Measurements from ENCODE around the gene ABI2.

The ABI2 gene

DNA sequence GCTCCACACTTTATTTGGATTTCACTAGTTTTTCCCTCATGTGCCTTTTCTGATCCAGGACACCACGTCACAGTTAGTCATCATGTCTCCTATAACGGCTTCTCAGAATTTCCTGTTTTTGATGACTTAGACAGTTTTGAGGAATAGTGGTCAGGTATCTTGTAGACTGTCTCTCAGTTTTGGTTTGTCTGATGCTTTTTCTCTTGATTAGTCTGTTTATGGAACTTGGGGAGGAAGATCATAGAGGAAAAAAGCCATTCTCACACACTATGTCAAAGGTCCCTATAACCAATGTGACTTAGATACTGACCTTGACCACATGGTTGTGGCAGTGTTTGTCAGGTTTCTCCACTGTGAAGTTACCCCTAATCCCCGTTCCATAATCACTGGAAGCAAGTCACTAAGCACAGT is 117.9 kb downstream of the ABI2 start:
- Histone ChIP-seq H3K4me3 (ENCODE audit: low read length) (no peak overlapping the region), H3K4me1 (ENCODE audit: low read length) (peaks cover 15% of the 10 kb centered on the region), H2AFZ (ENCODE audit: low read length) (no peak overlapping the region), H3K36me3 (replicated peaks; ENCODE audit: insufficient read depth, low read length) (no peaks in the 10 kb centered on the region), H3K4me2 (ENCODE audit: low read depth, low read length) (peak overlapping the region; percentile 30; the same call in 1 of the 2 replicates), H3K27me3 (replicated peaks; ENCODE audit: insufficient read depth, low read length) (no peaks in the 10 kb centered on the region), H3F3A (ENCODE audit: insufficient read depth, low read length) (peaks cover 7% of the 10 kb centered on the region; the same call in 1 of the 2 replicates), H3K79me2 (ENCODE audit: low read length) (no peaks in the 10 kb centered on the region), H4K20me1 (ENCODE audit: insufficient read depth, low read length) (no peaks in the 10 kb centered on the region), H3K9ac (ENCODE audit: low read length) (peak overlapping the region; percentile 18; the same call in 1 of the 2 replicates), H3K9me3 (replicated peaks; ENCODE audit: insufficient read depth, low read length) (no peaks in the 10 kb centered on the region), H3K27ac (ENCODE audit: low read length) (peak overlapping the region; percentile 70), H3K9me2 (replicated peaks; ENCODE audit: insufficient read depth, low read length) (no peaks in the 10 kb centered on the region)
- TF ChIP-seq, protein P1, sequence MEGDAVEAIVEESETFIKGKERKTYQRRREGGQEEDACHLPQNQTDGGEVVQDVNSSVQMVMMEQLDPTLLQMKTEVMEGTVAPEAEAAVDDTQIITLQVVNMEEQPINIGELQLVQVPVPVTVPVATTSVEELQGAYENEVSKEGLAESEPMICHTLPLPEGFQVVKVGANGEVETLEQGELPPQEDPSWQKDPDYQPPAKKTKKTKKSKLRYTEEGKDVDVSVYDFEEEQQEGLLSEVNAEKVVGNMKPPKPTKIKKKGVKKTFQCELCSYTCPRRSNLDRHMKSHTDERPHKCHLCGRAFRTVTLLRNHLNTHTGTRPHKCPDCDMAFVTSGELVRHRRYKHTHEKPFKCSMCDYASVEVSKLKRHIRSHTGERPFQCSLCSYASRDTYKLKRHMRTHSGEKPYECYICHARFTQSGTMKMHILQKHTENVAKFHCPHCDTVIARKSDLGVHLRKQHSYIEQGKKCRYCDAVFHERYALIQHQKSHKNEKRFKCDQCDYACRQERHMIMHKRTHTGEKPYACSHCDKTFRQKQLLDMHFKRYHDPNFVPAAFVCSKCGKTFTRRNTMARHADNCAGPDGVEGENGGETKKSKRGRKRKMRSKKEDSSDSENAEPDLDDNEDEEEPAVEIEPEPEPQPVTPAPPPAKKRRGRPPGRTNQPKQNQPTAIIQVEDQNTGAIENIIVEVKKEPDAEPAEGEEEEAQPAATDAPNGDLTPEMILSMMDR (IDR thresholded peaks at IDR 0.05; ENCODE audit: low read length): no peak
- peak; percentile 55 for DNase-seq

- Histone ChIP-seq H3K4me2 (ENCODE audit: low read depth, low read length) (no peak overlapping the region), H4K20me1 (ENCODE audit: insufficient read depth, low read length) (no peaks in the 10 kb centered on the region), H3K79me2 (ENCODE audit: low read length) (no peaks in the 10 kb centered on the region), H2AFZ (ENCODE audit: low read length) (no peak overlapping the region), H3K4me3 (ENCODE audit: low read length) (no peak overlapping the region), H3K36me3 (replicated peaks; ENCODE audit: insufficient read depth, low read length) (no peaks in the 10 kb centered on the region), H3K27me3 (replicated peaks; ENCODE audit: insufficient read depth, low read length) (no peaks in the 10 kb centered on the region), H3K27ac (ENCODE audit: low read length) (peak overlapping the region; percentile 70; the same call in 1 of the 2 replicates), H3F3A (ENCODE audit: insufficient read depth, low read length) (peaks cover 7% of the 10 kb centered on the region; the same call in 1 of the 2 replicates), H3K9me3 (replicated peaks; ENCODE audit: insufficient read depth, low read length) (no peaks in the 10 kb centered on the region), H3K9ac (ENCODE audit: low read length) (no peak overlapping the region), H3K9me2 (replicated peaks; ENCODE audit: insufficient read depth, low read length) (no peaks in the 10 kb centered on the region), H3K4me1 (ENCODE audit: low read length) (peaks cover 15% of the 10 kb centered on the region)
- DNase-seq: no peak
- TF ChIP-seq, protein P1 (IDR thresholded peaks at IDR 0.05; ENCODE audit: low read length): no peak
- TF ChIP-seq EZH2phosphoT487 (IDR thresholded peaks at IDR 0.05; ENCODE audit: low read length) (no peak), EZH2 (optimal IDR thresholded peaks at IDR 0.05; ENCODE audit: low read depth, low read length) (no peak)
These were observed 118.6 kb downstream of the ABI2 start for GRCh38 chr2:203446780-203447179.

DNA sequence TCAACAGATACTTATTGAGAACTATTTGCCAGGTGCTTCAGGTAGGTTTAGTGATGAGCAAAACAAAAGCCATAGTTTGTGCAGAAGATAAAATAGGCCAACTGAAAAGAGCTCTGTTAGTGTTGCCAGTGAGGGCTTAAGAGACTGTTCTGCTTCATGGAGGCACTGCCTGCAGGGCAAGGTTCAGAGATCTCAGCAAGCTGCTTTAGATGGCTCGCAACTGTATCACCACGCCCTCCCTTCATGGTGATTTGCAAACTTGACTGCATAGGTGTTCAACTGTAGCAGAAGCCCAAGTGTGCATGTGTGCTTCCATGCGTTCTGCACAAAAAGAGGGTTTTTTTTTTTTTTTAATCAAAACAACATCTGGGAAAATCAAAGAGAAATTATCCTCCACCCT is 122.4 kb downstream of the ABI2 start:
- Histone ChIP-seq H3K27ac (ENCODE audit: low read length) (no peak overlapping the region), H3K9me2 (replicated peaks; ENCODE audit: insufficient read depth, low read length) (no peaks in the 10 kb centered on the region), H3K4me1 (ENCODE audit: low read length) (peaks cover 12% of the 10 kb centered on the region), H3K27me3 (replicated peaks; ENCODE audit: insufficient read depth, low read length) (no peaks in the 10 kb centered on the region), H4K20me1 (ENCODE audit: insufficient read depth, low read length) (no peaks in the 10 kb centered on the region), H3K36me3 (replicated peaks; ENCODE audit: insufficient read depth, low read length) (no peaks in the 10 kb centered on the region), H3K4me2 (ENCODE audit: low read depth, low read length) (no peak overlapping the region), H2AFZ (ENCODE audit: low read length) (no peak overlapping the region), H3F3A (ENCODE audit: insufficient read depth, low read length) (peaks cover 7% of the 10 kb centered on the region; the same call in 1 of the 2 replicates), H3K79me2 (ENCODE audit: low read length) (no peaks in the 10 kb centered on the region), H3K9ac (ENCODE audit: low read length) (no peak overlapping the region), H3K9me3 (replicated peaks; ENCODE audit: insufficient read depth, low read length) (no peaks in the 10 kb centered on the region), H3K4me3 (ENCODE audit: low read length) (no peak overlapping the region)
- DNase-seq: no peak
- TF ChIP-seq, protein P1 (IDR thresholded peaks at IDR 0.05; ENCODE audit: low read length): no peak
- no peak for TF ChIP-seq EZH2phosphoT487 (IDR thresholded peaks at IDR 0.05; ENCODE audit: low read length)
- no peak for TF ChIP-seq EZH2 (optimal IDR thresholded peaks at IDR 0.05; ENCODE audit: low read depth, low read length)

All from MM.1S (cell line).